Adrenal gland (tissue), 5 donors: ENCODE results near the gene LRRC1.

ENCODE experiments used
- POLR2A ChIP-seq, 2 donors: fragments of 450-650 bp; IDR thresholded peaks; one replicate each; pipeline ENCODE4 v1.6.1; 2017; ENCODE audit warnings: antibody characterized with exemption in 2 of 2, mild to moderate bottlenecking in 2 of 2, moderate library complexity in 1 of 2
- TF ChIP-seq, protein P1 (sequence below), 6 experiments: fragments of 450-650 bp in 4 of 6; fragments of 200-600 bp in 2 of 6; sonication (generic) in 1 of 6; IDR thresholded peaks; 1 replicate in 5 of 6; 2 replicates in 1 of 6; pipeline versions ENCODE4 v1.5.1 to v1.8.0; 2016 to 2021; ENCODE audit warnings: antibody characterized with exemption in 6 of 6, mild to moderate bottlenecking in 2 of 6, moderate library complexity in 1 of 6
- donor health status: DM: no; HTN: no; CAD: no.

DNA sequence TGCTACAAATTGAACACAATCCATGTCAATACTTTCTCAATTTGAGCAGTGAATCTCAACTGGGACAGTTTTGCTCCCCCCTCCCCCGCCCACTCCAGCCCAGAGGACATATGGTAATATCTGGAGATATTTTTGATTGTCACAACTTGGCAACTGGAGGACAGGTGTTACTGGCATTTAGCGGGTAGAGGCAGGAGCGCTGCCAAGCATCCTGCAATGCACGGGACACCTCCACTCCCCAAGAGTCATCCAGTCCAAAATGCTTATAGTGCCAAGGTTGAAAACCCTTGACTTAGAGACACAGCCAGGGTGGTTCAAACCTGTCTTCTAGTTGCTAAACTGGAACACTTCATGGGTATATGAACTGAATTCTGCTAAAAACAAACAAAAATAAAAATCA lies 26.9 kb upstream of the LRRC1 start:
- TF ChIP-seq POLR2A (IDR thresholded peaks at IDR 0.05) = no peak
- TF ChIP-seq, protein P1, sequence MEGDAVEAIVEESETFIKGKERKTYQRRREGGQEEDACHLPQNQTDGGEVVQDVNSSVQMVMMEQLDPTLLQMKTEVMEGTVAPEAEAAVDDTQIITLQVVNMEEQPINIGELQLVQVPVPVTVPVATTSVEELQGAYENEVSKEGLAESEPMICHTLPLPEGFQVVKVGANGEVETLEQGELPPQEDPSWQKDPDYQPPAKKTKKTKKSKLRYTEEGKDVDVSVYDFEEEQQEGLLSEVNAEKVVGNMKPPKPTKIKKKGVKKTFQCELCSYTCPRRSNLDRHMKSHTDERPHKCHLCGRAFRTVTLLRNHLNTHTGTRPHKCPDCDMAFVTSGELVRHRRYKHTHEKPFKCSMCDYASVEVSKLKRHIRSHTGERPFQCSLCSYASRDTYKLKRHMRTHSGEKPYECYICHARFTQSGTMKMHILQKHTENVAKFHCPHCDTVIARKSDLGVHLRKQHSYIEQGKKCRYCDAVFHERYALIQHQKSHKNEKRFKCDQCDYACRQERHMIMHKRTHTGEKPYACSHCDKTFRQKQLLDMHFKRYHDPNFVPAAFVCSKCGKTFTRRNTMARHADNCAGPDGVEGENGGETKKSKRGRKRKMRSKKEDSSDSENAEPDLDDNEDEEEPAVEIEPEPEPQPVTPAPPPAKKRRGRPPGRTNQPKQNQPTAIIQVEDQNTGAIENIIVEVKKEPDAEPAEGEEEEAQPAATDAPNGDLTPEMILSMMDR (IDR thresholded peaks at IDR 0.05) = no peak
